Gastroesophageal sphincter (tissue), 3 donors: ENCODE data around the gene PTPRS.

Experiments
- EP300 ChIP-seq: sonication (generic); formaldehyde crosslinking; IDR thresholded peaks from one replicate; pipeline ENCODE4 v1.6.1; 2017; ENCODE audit warnings: antibody characterized with exemption, mild to moderate bottlenecking
- POLR2A ChIP-seq, 2 donors: fragments of 450-650 bp; IDR thresholded peaks; one replicate each; pipeline ENCODE4 v1.6.1; 2017; ENCODE audit warnings: antibody characterized with exemption in 2 of 2, mild to moderate bottlenecking in 2 of 2, moderate library complexity in 1 of 2
- POLR2AphosphoS5 ChIP-seq: sonication (generic); formaldehyde crosslinking; IDR thresholded peaks from one replicate; pipeline ENCODE4 v1.6.1; 2017; ENCODE audit warnings: antibody characterized with exemption
- TF ChIP-seq, protein P1 (sequence below), 4 experiments: fragments of 200-600 bp in 2 of 4; fragments of 450-650 bp in 2 of 4; sonication (generic) in 1 of 4; IDR thresholded peaks; one replicate each; pipeline ENCODE4 v1.5.1; 2017 to 2019; ENCODE audit warnings: antibody characterized with exemption in 4 of 4, mild to moderate bottlenecking in 2 of 4, moderate library complexity in 2 of 4

- TF ChIP-seq, protein P1, sequence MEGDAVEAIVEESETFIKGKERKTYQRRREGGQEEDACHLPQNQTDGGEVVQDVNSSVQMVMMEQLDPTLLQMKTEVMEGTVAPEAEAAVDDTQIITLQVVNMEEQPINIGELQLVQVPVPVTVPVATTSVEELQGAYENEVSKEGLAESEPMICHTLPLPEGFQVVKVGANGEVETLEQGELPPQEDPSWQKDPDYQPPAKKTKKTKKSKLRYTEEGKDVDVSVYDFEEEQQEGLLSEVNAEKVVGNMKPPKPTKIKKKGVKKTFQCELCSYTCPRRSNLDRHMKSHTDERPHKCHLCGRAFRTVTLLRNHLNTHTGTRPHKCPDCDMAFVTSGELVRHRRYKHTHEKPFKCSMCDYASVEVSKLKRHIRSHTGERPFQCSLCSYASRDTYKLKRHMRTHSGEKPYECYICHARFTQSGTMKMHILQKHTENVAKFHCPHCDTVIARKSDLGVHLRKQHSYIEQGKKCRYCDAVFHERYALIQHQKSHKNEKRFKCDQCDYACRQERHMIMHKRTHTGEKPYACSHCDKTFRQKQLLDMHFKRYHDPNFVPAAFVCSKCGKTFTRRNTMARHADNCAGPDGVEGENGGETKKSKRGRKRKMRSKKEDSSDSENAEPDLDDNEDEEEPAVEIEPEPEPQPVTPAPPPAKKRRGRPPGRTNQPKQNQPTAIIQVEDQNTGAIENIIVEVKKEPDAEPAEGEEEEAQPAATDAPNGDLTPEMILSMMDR (IDR thresholded peaks at IDR 0.05): no peak
- TF ChIP-seq POLR2A (IDR thresholded peaks at IDR 0.05) (no peak), EP300 (no peak), POLR2AphosphoS5 (no peak)
Measured at GRCh38 chr19:5330307-5330720, 10.3 kb downstream of the PTPRS start.
